ENCODE measurements around the gene TENM4. TPM values are rescaled to one million over a fixed set of nuclear protein-coding genes. Genes with fewer than 3 reads are reported as not detected.

TENM4 gene
- polyA plus RNA-seq, 1 donor from 2014 or later: 16.8 TPM

GRCh38 chr11:78958444-78958843, 482.4 kb downstream of the TENM4 start:
- H3K9me2 ChIP-seq (ENCODE audit: insufficient read depth, low read length): no peaks in the 10 kb centered on the region
- TF ChIP-seq, protein P1, sequence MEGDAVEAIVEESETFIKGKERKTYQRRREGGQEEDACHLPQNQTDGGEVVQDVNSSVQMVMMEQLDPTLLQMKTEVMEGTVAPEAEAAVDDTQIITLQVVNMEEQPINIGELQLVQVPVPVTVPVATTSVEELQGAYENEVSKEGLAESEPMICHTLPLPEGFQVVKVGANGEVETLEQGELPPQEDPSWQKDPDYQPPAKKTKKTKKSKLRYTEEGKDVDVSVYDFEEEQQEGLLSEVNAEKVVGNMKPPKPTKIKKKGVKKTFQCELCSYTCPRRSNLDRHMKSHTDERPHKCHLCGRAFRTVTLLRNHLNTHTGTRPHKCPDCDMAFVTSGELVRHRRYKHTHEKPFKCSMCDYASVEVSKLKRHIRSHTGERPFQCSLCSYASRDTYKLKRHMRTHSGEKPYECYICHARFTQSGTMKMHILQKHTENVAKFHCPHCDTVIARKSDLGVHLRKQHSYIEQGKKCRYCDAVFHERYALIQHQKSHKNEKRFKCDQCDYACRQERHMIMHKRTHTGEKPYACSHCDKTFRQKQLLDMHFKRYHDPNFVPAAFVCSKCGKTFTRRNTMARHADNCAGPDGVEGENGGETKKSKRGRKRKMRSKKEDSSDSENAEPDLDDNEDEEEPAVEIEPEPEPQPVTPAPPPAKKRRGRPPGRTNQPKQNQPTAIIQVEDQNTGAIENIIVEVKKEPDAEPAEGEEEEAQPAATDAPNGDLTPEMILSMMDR (IDR thresholded peaks at IDR 0.05; ENCODE audit: poor library complexity, severe bottlenecking): no peak
- no peak for TF ChIP-seq EZH2 (IDR thresholded peaks at IDR 0.05; ENCODE audit: borderline replicate concordance, insufficient read depth, low read length, poor library complexity, severe bottlenecking)
- TF ChIP-seq RAD21 (conservative IDR thresholded peaks at IDR 0.05): no peak
- H3K79me2 ChIP-seq (replicated peaks; ENCODE audit: insufficient read depth, low read length): no peaks in the 10 kb centered on the region
- no peak overlapping the region for H3K27ac ChIP-seq (ENCODE audit: low read length)
- no peaks in the 10 kb centered on the region for H3K36me3 ChIP-seq (ENCODE audit: insufficient read depth, low read length)
- H3K27me3 ChIP-seq (ENCODE audit: insufficient read depth, low read depth, low read length): no peaks in the 10 kb centered on the region
- H4K20me1 ChIP-seq (ENCODE audit: insufficient read depth): no peaks in the 10 kb centered on the region
- H3K4me2 ChIP-seq (ENCODE audit: low read length): no peak overlapping the region
- H3F3A ChIP-seq (ENCODE audit: insufficient read depth, low read length, poor library complexity, severe bottlenecking): no peaks in the 10 kb centered on the region
- H3K9ac ChIP-seq (ENCODE audit: low read length): no peak overlapping the region
- no peak overlapping the region for H3K4me3 ChIP-seq (ENCODE audit: low read length)
- no peak overlapping the region for H2AFZ ChIP-seq (ENCODE audit: low read depth, low read length)
- H3K9me3 ChIP-seq (ENCODE audit: low read length): no peaks in the 10 kb centered on the region

- H2AFZ ChIP-seq (ENCODE audit: low read depth, low read length): no peak overlapping the region
- H3K9me2 ChIP-seq (ENCODE audit: insufficient read depth, low read length): no peaks in the 10 kb centered on the region
- no peaks in the 10 kb centered on the region for H3K9me3 ChIP-seq (ENCODE audit: low read length)
- H4K20me1 ChIP-seq (ENCODE audit: insufficient read depth): no peaks in the 10 kb centered on the region
- H3K27ac ChIP-seq (ENCODE audit: low read length): no peak overlapping the region
- TF ChIP-seq POLR2AphosphoS5 (IDR thresholded peaks at IDR 0.05) (no peak), TAF1 (IDR thresholded peaks at IDR 0.05; ENCODE audit: low read depth) (no peak), RAD21 (conservative IDR thresholded peaks at IDR 0.05) (no peak), EZH2 (IDR thresholded peaks at IDR 0.05; ENCODE audit: borderline replicate concordance, insufficient read depth, low read length, poor library complexity, severe bottlenecking) (no peak), MXI1 (conservative IDR thresholded peaks at IDR 0.05; ENCODE audit: poor library complexity, severe bottlenecking) (no peak), EP300 (conservative IDR thresholded peaks at IDR 0.05; ENCODE audit: poor library complexity, severe bottlenecking) (no peak), REST (IDR thresholded peaks at IDR 0.05; ENCODE audit: borderline replicate concordance) (no peak), SMC3 (conservative IDR thresholded peaks at IDR 0.05; ENCODE audit: poor library complexity) (no peak)
- TF ChIP-seq, protein P1 (IDR thresholded peaks at IDR 0.05; ENCODE audit: poor library complexity, severe bottlenecking): no peak
- H3K4me2 ChIP-seq (ENCODE audit: low read length): no peak overlapping the region
- H3K4me3 ChIP-seq (ENCODE audit: low read length): no peak overlapping the region
- no peaks in the 10 kb centered on the region for H3K36me3 ChIP-seq (ENCODE audit: insufficient read depth, low read length)
- no peak overlapping the region for H3K9ac ChIP-seq (ENCODE audit: low read length)
- no peaks in the 10 kb centered on the region for H3F3A ChIP-seq (ENCODE audit: insufficient read depth, low read length, poor library complexity, severe bottlenecking)
- no peaks in the 10 kb centered on the region for H3K79me2 ChIP-seq (replicated peaks; ENCODE audit: insufficient read depth, low read length)
- H3K27me3 ChIP-seq (ENCODE audit: insufficient read depth, low read depth, low read length): no peaks in the 10 kb centered on the region
These were observed 483.2 kb downstream of the TENM4 start for GRCh38 chr11:78957476-78958245.
